K562 (cell line): ENCODE data around the gene TRANK1. TPM values are rescaled to one million over a fixed set of nuclear protein-coding genes. Genes with fewer than 3 reads are reported as not detected.

Experiments
- ARID1B ChIP-seq: fragments of 450-650 bp; IDR thresholded peaks from 2 replicates; pipeline ENCODE4 v1.6.1; 2016; ENCODE audit warnings: antibody characterized with exemption, mild to moderate bottlenecking, inconsistent platforms
- ATF2 ChIP-seq: sonication (generic); formaldehyde crosslinking; IDR thresholded peaks from 2 replicates; pipeline ENCODE4 v1.8.1; 2022; ENCODE audit warnings: missing genetic modification reagents
- BMI1 ChIP-seq: fragments of 150-350 bp; IDR thresholded peaks from 2 replicates; pipeline ENCODE4 v1.6.1; 2014; ENCODE audit warnings: low read length
- DDX20 ChIP-seq: fragments of 450-650 bp; IDR thresholded peaks from 2 replicates; pipeline ENCODE4 v1.6.1; 2016; ENCODE audit warnings: missing genetic modification characterization, low read depth, mild to moderate bottlenecking, missing compliant biosample characterization, moderate library complexity
- EGR1 ChIP-seq: fragments of 450-650 bp; conservative IDR thresholded peaks from 2 replicates; pipeline ENCODE4 v1.6.1; 2017; ENCODE audit warnings: mild to moderate bottlenecking
- ETS2 ChIP-seq: IDR thresholded peaks from 2 replicates; pipeline ENCODE4 v1.6.1; 2016; ENCODE audit warnings: borderline replicate concordance, missing genetic modification characterization, mild to moderate bottlenecking, moderate library complexity, missing compliant biosample characterization; ENCODE audit not compliant: poor library complexity, severe bottlenecking
- ETV1 ChIP-seq: fragments of 450-650 bp; conservative IDR thresholded peaks from 2 replicates; pipeline ENCODE4 v1.6.1; 2016; ENCODE audit warnings: missing genetic modification characterization, control low read depth, low read depth, missing compliant biosample characterization
- FOXO4 ChIP-seq: fragments of 450-650 bp; formaldehyde crosslinking; IDR thresholded peaks from 2 replicates; pipeline ENCODE4 v1.4.0; 2020; ENCODE audit warnings: mild to moderate bottlenecking, moderate library complexity
- HIVEP1 ChIP-seq: fragments of 250-450 bp; sonication (Bioruptor Pico); IDR thresholded peaks from 2 replicates; pipeline ENCODE4 v1.4.0; 2020; ENCODE audit warnings: mild to moderate bottlenecking
- HMBOX1 ChIP-seq: sonication (generic); IDR thresholded peaks from 2 replicates; pipeline ENCODE4 v1.6.1; 2016
- KAT7 ChIP-seq: sonication (generic); formaldehyde crosslinking; IDR thresholded peaks from 2 replicates; pipeline ENCODE4 v1.8.0; 2022; ENCODE audit warnings: missing genetic modification reagents, mild to moderate bottlenecking, borderline replicate concordance
- KAT8 ChIP-seq: fragments of 450-650 bp; IDR thresholded peaks from 2 replicates; pipeline ENCODE4 v1.6.1; 2016; ENCODE audit warnings: low read depth, mild to moderate bottlenecking
- MBD2 ChIP-seq: sonication (generic); IDR thresholded peaks from 2 replicates; pipeline ENCODE4 v1.6.1; 2016; ENCODE audit warnings: low read depth, borderline replicate concordance
- MECOM ChIP-seq: fragments of 250-450 bp; sonication (Bioruptor Pico); IDR thresholded peaks from 2 replicates; pipeline ENCODE4 v1.8.0; 2022; ENCODE audit warnings: inconsistent platforms
- PCBP2 ChIP-seq: fragments of 200-400 bp; formaldehyde crosslinking; IDR thresholded peaks from 2 replicates; pipeline ENCODE4 v1.6.1; 2018; ENCODE audit warnings: low read length, low read depth, mild to moderate bottlenecking, moderate library complexity; ENCODE audit not compliant: poor library complexity, severe bottlenecking
- PHF20 ChIP-seq: fragments of 450-650 bp; IDR thresholded peaks from 2 replicates; pipeline ENCODE4 v1.6.1; 2018; ENCODE audit not compliant: partially characterized antibody
- RAD51 ChIP-seq: fragments of 450-650 bp; IDR thresholded peaks from 2 replicates; pipeline ENCODE4 v1.7.1; 2016; ENCODE audit warnings: low read depth, mild to moderate bottlenecking, borderline replicate concordance
- RBM39 ChIP-seq: fragments of 200-400 bp; formaldehyde crosslinking; optimal IDR thresholded peaks from 2 replicates; pipeline ENCODE3; 2018; ENCODE audit warnings: low read depth, low read length
- SRSF7 ChIP-seq: fragments of 200-400 bp; formaldehyde crosslinking; optimal IDR thresholded peaks from 2 replicates; pipeline ENCODE3; 2017; ENCODE audit warnings: mild to moderate bottlenecking, low read depth, low read length
- TEAD2 ChIP-seq: fragments of 450-650 bp; IDR thresholded peaks from 2 replicates; pipeline ENCODE4 v1.6.1; 2016; ENCODE audit warnings: missing genetic modification characterization, control low read depth, missing compliant biosample characterization
- ZBTB33 ChIP-seq: sonication (generic); formaldehyde crosslinking; IDR thresholded peaks from 2 replicates; pipeline ENCODE4 v1.8.1; 2023; ENCODE audit warnings: mild to moderate bottlenecking, missing genetic modification reagents
- ZNF143 ChIP-seq: sonication (generic); formaldehyde crosslinking; IDR thresholded peaks from 2 replicates; pipeline ENCODE4 v1.9.0; 2022; ENCODE audit warnings: mild to moderate bottlenecking, missing genetic modification reagents
- polyA plus RNA-seq, 8 experiments: library from polyadenylated mRNA; depleted of rRNA in 4 of 8; stranded (reverse) in 5 of 8; unstranded in 3 of 8; fragments of >200 nt; fragmentation: Nextera tagmentation in 2 of 8; fragmentation: Illumina TruSeq in 1 of 8; extraction: Ambion mirVana in 2 of 8; extraction: Trizol in 1 of 8; gene quantifications; 2 replicates each; pipeline versions ENCODE4 v1.2.1 to v1.2.3, GENCODE V29; 2011 to 2014; ENCODE audit warnings: inconsistent platforms in 1 of 8, missing spikeins in 1 of 8
- total RNA-seq, 7 experiments: library from RNA; depleted of rRNA in 6 of 7; stranded (reverse); fragments of >200 nt in 6 of 7; fragmentation: Illumina TruSeq in 2 of 7; extraction: Trizol in 2 of 7; gene quantifications; 2 replicates each; pipeline versions ENCODE4 v1.2.1 to v1.2.3, GENCODE V29; 2011 to 2021; ENCODE audit warnings: low replicate concordance in 1 of 7

Gene TRANK1
- total and polyA plus RNA-seq, 9 of the 15 experiments (the other 6 are each of a cell fraction or from before 2014, with no cell fraction given), result 0.41 to 5.3 (median 2.1) TPM

GRCh38 chr3:36993326-36994283 is 48.8 kb upstream of the TRANK1 start, which contains the start of gene MLH1 (continued):
- TF ChIP-seq ATF2 (CRISPR knock-in tag) (no peak), HMBOX1 (no peak), SRSF7 (no peak), ETV1 (peak; percentile 87), BMI1 (no peak), FOXO4 (no peak), EGR1 (no peak), ARID1B (0 out of 2 replicates have a peak, but pooled peaks have one; percentile 22), DDX20 (tag) (no peak), ZNF143 (CRISPR knock-in tag) (no peak), MBD2 (peak; percentile 94), PHF20 (peak; percentile 79), KAT8 (no peak), RBM39 (no peak), RAD51 (no peak; the same call in 1 of the 2 replicates), PCBP2 (no peak), TEAD2 (no peak), ETS2 (tag) (no peak), MECOM (CRISPR knock-in tag) (no peak), HIVEP1 (CRISPR knock-in tag) (0 out of 2 replicates have a peak, but pooled peaks have one; percentile 21), KAT7 (CRISPR knock-in tag) (no peak; the same call in 1 of the 2 replicates), ZBTB33 (peak; percentile 38; the same call in 1 of the 2 replicates)
